Type B pancreatic cell (in vitro differentiated cells): ENCODE measurements around the gene HYCC1. TPM values are rescaled to one million over a fixed set of nuclear protein-coding genes. Genes with fewer than 3 reads are reported as not detected.

Source experiments
- DNase-seq: peaks from one replicate; pipeline ENCODE4 v3.0.0; 2021; ENCODE audit warnings: mixed read lengths; ENCODE audit not compliant: unreplicated experiment; ENCODE audit errors: extremely low spot score
- H3K27ac Mint-ChIP-seq: 2 replicates; pipeline ENCODE4 v1.8.0; 2021; ENCODE audit warnings: mild to moderate bottlenecking, mixed read lengths
- H3K27me3 Mint-ChIP-seq: 2 replicates; pipeline ENCODE4 v1.8.0; 2021; ENCODE audit warnings: mixed read lengths
- H3K36me3 Mint-ChIP-seq: 2 replicates; pipeline ENCODE4 v1.8.0; 2021; ENCODE audit warnings: mixed read lengths
- H3K4me1 Mint-ChIP-seq: one replicate; pipeline ENCODE4 v1.8.0; 2021; ENCODE audit warnings: mixed read lengths; ENCODE audit not compliant: unreplicated experiment
- H3K4me3 Mint-ChIP-seq: 2 replicates; pipeline ENCODE4 v1.8.0; 2021; ENCODE audit warnings: mild to moderate bottlenecking, mixed read lengths
- H3K9me3 Mint-ChIP-seq: 2 replicates; pipeline ENCODE4 v1.8.0; 2021; ENCODE audit warnings: mixed read lengths
- total RNA-seq: library from RNA; stranded (reverse); gene quantifications from 2 replicates; pipeline ENCODE4 v1.2.1, GENCODE V29; 2021; ENCODE audit warnings: low replicate concordance
- TF ChIP-seq, protein P1 (sequence below): fragments of 200-600 bp; sonication (generic); conservative IDR thresholded peaks from 2 replicates; pipeline ENCODE4 v1.5.0; 2021; ENCODE audit warnings: antibody characterized with exemption, mild to moderate bottlenecking

HYCC1 gene
- total RNA-seq, 1 donor from 2014 or later = 26.7 TPM

DNA sequence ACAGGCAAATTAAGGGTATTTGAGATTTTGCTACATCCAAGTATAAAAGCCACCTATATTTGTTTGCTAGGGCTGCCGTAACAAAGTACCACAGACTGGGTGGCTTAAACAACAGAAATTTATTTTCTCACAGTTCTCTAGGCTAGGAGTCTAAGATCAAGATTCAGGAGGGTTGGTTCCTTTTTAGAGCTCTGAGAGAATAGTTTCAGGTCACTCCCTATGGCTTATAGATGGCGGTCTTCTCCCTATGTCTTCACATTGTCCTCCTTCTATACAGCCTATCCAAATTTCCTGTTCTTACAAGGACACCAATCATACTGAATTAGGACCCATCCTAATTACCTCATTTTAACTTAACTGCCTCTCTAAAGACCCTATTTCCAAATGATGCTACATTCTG, 11.2 kb downstream of the HYCC1 start:
- Mint-ChIP-seq H3K4me3 (no peak overlapping the region), H3K27me3 (no peaks in the 10 kb centered on the region), H3K27ac (no peak overlapping the region), H3K9me3 (no peaks in the 10 kb centered on the region), H3K36me3 (no peaks in the 10 kb centered on the region), H3K4me1 (no peaks in the 10 kb centered on the region)
- TF ChIP-seq, protein P1, sequence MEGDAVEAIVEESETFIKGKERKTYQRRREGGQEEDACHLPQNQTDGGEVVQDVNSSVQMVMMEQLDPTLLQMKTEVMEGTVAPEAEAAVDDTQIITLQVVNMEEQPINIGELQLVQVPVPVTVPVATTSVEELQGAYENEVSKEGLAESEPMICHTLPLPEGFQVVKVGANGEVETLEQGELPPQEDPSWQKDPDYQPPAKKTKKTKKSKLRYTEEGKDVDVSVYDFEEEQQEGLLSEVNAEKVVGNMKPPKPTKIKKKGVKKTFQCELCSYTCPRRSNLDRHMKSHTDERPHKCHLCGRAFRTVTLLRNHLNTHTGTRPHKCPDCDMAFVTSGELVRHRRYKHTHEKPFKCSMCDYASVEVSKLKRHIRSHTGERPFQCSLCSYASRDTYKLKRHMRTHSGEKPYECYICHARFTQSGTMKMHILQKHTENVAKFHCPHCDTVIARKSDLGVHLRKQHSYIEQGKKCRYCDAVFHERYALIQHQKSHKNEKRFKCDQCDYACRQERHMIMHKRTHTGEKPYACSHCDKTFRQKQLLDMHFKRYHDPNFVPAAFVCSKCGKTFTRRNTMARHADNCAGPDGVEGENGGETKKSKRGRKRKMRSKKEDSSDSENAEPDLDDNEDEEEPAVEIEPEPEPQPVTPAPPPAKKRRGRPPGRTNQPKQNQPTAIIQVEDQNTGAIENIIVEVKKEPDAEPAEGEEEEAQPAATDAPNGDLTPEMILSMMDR = no peak
- no peak for DNase-seq

DNA sequence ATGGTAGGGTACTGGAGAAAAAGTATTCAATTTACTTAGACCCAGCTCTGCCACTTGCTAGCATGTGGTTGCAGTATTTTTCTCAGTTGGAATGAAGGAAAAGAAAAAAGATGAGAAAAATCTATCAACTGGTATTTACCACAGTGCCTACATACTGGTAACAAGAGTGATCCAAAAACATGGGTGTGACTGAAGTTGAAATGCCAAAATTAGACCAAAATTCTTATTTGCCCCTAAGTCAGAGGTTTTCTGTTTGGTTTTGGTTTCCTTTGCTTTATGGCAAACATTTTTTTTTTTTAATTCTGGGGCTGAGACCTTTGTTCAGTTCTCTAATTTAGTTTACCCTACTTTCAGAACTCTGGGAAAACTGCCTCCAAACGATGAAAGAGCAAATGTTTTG, 12.3 kb downstream of the HYCC1 start:
- H3K4me1 Mint-ChIP-seq = no peaks in the 10 kb centered on the region
- TF ChIP-seq, protein P1 = no peak
- H3K4me3 Mint-ChIP-seq = no peak overlapping the region

DNA sequence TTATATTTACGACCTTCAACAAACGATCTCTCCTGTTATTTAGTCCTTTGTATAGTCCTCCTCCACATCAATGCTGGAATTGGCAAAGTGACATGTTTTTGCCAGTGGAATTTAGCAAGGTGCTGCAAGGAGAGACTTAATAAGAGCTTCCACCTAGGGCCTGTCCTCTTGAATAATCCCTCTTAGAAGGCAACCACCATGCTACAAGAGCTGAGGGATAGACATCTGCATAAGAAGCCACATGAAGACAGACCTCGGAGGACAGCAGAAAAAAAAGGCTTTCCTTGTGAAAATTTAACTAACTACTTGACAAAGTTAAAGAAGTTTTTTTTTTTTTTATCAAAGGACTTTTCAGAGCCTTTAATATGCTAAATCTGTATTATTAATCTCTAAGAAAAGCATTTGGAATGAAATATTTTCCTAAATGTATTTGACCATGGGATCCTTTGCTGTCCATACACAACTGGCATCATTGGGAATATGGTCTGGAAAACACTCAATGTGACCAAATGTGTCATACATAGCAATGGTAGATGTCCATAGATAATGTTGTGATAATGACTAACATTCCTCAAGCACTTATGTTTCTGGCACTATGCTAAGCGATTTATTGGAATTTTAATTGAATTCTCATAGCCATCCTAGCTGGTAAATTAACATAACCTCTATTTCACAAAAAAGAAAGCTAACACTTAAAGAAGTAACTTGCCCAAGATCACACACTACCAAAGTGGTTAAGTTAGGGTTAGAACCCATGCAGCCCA, 13.2 kb downstream of the HYCC1 start:
- H3K36me3 Mint-ChIP-seq = no peaks in the 10 kb centered on the region
- H3K27me3 Mint-ChIP-seq = no peaks in the 10 kb centered on the region
- TF ChIP-seq, protein P1 = no peak
- no peak for DNase-seq
- H3K9me3 Mint-ChIP-seq = no peaks in the 10 kb centered on the region
- no peaks in the 10 kb centered on the region for H3K4me1 Mint-ChIP-seq
- no peak overlapping the region for H3K27ac Mint-ChIP-seq
- no peak overlapping the region for H3K4me3 Mint-ChIP-seq

More for the DNA sequence above, 12.3 kb downstream of the HYCC1 start:
- Mint-ChIP-seq H3K36me3 (no peaks in the 10 kb centered on the region), H3K9me3 (no peaks in the 10 kb centered on the region), H3K27ac (no peak overlapping the region), H3K27me3 (no peaks in the 10 kb centered on the region)
- no peak for DNase-seq

DNA sequence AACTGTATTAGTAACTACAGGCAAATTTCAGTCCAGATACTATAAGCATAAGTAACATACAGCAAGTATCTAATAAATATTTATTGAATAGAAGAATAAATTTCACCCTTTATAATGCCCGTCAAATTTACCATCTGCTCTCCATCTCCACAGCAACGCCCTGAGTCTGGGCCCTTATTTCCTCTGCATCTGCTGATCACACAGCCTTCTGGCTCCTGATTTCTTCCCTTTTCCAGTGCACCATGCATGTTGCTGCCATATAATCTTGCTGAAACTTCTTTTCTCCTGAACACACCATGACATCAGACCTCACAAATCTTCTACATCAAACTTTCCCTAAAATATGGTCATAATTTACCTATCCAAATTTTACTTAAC, 15.4 kb downstream of the HYCC1 start:
- H3K27me3 Mint-ChIP-seq = no peaks in the 10 kb centered on the region
- H3K4me3 Mint-ChIP-seq = no peak overlapping the region
- no peaks in the 10 kb centered on the region for H3K4me1 Mint-ChIP-seq
- H3K36me3 Mint-ChIP-seq = no peaks in the 10 kb centered on the region
- DNase-seq = no peak
- H3K9me3 Mint-ChIP-seq = no peaks in the 10 kb centered on the region
- TF ChIP-seq, protein P1 = no peak
- H3K27ac Mint-ChIP-seq = no peak overlapping the region

DNA sequence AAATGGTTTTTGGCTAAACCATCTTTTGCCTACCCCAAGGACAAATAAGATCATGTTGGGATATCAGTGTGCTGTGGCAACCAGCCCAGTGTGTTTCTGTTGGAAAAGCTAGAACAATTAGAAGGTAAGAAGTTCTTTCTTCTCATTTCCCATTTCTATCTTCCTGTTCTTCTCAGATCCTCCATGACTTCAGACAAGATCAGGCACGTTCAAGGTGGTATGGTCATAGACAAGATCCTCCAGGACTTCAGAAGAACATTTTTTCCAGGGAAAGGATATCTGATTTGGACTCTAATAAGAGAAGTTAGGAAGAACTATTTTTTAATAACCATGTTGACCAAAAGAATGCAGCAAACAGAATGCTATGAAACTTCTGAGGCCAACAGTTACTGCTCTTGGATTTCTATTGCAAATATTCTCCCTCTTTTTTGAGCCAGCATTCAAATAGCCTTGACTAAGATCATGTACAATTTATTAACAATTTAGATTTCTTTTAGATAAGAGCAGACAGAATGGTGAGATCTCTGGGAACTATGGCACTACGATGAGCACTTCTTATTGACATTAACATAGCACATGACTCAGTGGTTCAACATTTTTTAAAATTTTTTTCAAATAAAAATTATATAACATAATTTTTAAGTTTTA, 15.9 kb downstream of the HYCC1 start:
- no peak for DNase-seq
- Mint-ChIP-seq H3K27ac (no peak overlapping the region), H3K36me3 (no peaks in the 10 kb centered on the region), H3K4me3 (no peak overlapping the region), H3K27me3 (no peaks in the 10 kb centered on the region), H3K4me1 (no peaks in the 10 kb centered on the region), H3K9me3 (no peaks in the 10 kb centered on the region)
- TF ChIP-seq, protein P1 = no peak
